Measurements from ENCODE around the gene FCRL4.
"Not testable (repeated sequence)": the region's sequence is repeated elsewhere in the genome, so short reads cannot be mapped to it uniquely, and the experiment has no call there.

Gene FCRL4

GRCh38 chr1:157548081-157548480 is 49.8 kb downstream of the FCRL4 start:
- DNase-seq: not testable (repeated sequence)

GRCh38 chr1:157542676-157543075 is 55.2 kb downstream of the FCRL4 start:
- DNase-seq: no peak

- no peak for DNase-seq
Observed at GRCh38 chr1:157540852-157541251, 57.0 kb downstream of the FCRL4 start.

GRCh38 chr1:157540160-157540748 is 57.6 kb downstream of the FCRL4 start:
- DNase-seq: no peak

GRCh38 chr1:157539568-157539967 is 58.3 kb downstream of the FCRL4 start:
- DNase-seq: no peak

- DNase-seq: no peak
Observed at GRCh38 chr1:157532569-157532968, 65.3 kb downstream of the FCRL4 start.

GRCh38 chr1:157523774-157524493 is 74.0 kb downstream of the FCRL4 start:
- no peak for DNase-seq

Data from activated effector memory CD4-positive, alpha-beta T cell treated with Interleukin-2 at 50 U/mL for 16 hours (primary cell).